ENCODE measurements around the gene ARL4D. TPM values are rescaled to one million over a fixed set of nuclear protein-coding genes. Genes with fewer than 3 reads are reported as not detected.

Gene ARL4D
- total and polyA plus RNA-seq, 2 experiments from 2014 or later: 23.0 to 49.4 TPM

DNA sequence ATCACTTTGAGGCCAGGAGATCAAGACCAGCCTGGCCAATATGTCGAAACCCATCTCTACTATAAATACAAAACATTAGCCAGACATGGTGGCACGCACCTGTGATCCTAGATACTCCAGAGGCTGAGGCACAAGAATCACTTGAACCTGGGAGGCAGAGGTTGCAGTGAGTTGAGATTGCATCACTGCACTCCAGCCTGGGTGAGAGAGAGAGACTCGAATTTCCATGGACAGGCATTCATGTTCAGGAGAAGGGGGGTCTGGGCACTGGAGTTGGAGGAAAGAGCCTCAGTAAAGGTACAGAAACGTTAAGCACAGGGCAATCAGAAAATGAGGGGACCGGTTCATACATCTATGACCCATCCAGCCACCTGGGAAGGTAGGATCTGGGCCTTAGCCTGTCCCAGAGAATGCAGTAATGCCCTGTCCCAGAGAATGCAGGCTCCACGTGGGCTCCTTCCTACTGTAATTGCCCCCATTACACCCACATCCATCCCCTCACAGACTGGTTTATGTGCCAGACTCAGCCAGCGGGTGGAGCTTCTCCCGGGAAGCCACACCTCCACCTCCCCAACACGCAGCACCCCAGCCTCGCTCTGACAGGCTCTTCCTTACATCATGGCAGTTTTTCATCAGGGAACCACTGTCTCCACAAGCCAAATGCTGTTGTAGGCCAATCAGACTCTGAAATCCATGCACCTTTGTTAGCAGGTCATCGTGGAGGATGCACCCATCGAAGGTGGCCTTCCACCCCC, 21.6 kb upstream of the ARL4D start:
- Histone ChIP-seq H3K9me3 (ENCODE audit: low read depth) (no peaks in the 10 kb centered on the region), H3K9me2 (ENCODE audit: insufficient read depth) (no peaks in the 10 kb centered on the region), H4K20me1 (ENCODE audit: insufficient read depth) (no peaks in the 10 kb centered on the region), H3K9ac (no peak overlapping the region), H3K79me2 (ENCODE audit: insufficient read depth) (no peaks in the 10 kb centered on the region), H3K27ac (no peak overlapping the region), H3F3A (ENCODE audit: insufficient read depth) (no peaks in the 10 kb centered on the region), H3K4me1 (ENCODE audit: insufficient read depth) (no peaks in the 10 kb centered on the region), H3K36me3 (ENCODE audit: low read depth) (no peaks in the 10 kb centered on the region), H3K4me2 (ENCODE audit: unreplicated experiment) (no peak overlapping the region), H3K4me3 (no peak overlapping the region), H2AFZ (no peak overlapping the region), H3K27me3 (replicated peaks; ENCODE audit: insufficient read depth) (no peaks in the 10 kb centered on the region)
- 71 to 72% methylated on average over 12 of the region's 12 CpGs for WGBS, 2 experiments (ENCODE audit: low coverage in 1 of 2, low lambda C conversion rate in 2 of 2, missing lambda C conversion rate in 2 of 2)
- in situ Hi-C loops (cut with MboI): no loop called here
- TF ChIP-seq EZH2phosphoT487 (IDR thresholded peaks at IDR 0.05; ENCODE audit: insufficient read depth, low read depth) (no peak), EZH2 (IDR thresholded peaks at IDR 0.05; ENCODE audit: insufficient read depth, poor library complexity, severe bottlenecking) (no peak)
- DNase-seq: no peak

DNA sequence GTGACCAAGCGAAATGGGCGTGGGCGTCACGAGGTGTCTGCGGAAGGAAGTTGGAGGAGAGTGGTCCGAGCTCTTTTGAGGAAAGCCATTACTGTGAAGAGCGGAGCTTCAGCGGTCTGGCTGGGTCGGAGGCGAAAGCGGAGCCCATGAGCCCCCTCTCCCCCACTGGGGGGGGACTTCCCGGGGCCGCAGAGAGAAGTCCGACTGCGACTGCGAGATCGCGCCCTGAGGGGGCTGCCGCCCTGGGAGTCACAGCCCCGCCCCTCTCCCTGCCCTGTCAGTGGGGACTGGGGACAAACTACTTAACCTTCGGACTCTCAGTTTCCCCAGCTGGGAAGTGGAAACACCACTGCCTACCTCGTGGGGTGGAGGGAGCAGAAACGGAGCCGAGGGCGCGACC, 20.0 kb upstream of the ARL4D start:
- Histone ChIP-seq H3K27ac (no peak overlapping the region), H3K79me2 (ENCODE audit: insufficient read depth) (no peaks in the 10 kb centered on the region), H4K20me1 (ENCODE audit: insufficient read depth) (no peaks in the 10 kb centered on the region), H2AFZ (no peak overlapping the region), H3F3A (ENCODE audit: insufficient read depth) (no peaks in the 10 kb centered on the region), H3K4me2 (ENCODE audit: unreplicated experiment) (no peak overlapping the region), H3K36me3 (ENCODE audit: low read depth) (no peaks in the 10 kb centered on the region), H3K9me3 (ENCODE audit: low read depth) (no peaks in the 10 kb centered on the region), H3K4me3 (no peak overlapping the region), H3K4me1 (ENCODE audit: insufficient read depth) (no peaks in the 10 kb centered on the region), H3K9me2 (ENCODE audit: insufficient read depth) (no peaks in the 10 kb centered on the region), H3K9ac (no peak overlapping the region), H3K27me3 (replicated peaks; ENCODE audit: insufficient read depth) (no peaks in the 10 kb centered on the region)
- no peak for TF ChIP-seq EZH2 (IDR thresholded peaks at IDR 0.05; ENCODE audit: insufficient read depth, poor library complexity, severe bottlenecking)
- TF ChIP-seq EZH2phosphoT487 (IDR thresholded peaks at IDR 0.05; ENCODE audit: insufficient read depth, low read depth): no peak
- in situ Hi-C loops (cut with MboI): no loop called here
- WGBS, 2 experiments (ENCODE audit: low coverage in 1 of 2, low lambda C conversion rate in 2 of 2, missing lambda C conversion rate in 2 of 2): 90 to 92% methylated on average over 25 to 26 of the region's 26 CpGs
- DNase-seq: no peak

DNA sequence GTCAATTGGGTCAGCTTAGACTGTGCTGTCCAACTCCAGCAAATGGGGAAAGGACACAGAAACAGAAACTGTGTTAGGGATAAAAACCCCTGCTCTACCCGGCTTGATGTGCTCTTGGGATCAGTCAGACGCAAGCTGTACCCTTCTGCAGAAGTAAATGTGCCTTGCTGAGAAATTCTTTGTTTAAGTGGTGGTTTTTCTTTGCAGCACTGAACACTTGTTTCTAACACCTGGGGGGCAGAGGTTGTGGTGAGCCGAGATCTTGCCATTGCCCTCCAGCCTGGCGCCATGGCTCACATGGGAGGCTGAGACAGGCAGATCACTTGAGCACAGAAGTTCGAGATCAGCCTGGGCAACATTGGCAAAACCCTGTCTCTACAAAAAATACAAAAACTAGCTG, 18.5 kb upstream of the ARL4D start:
- Histone ChIP-seq H3K36me3 (ENCODE audit: low read depth) (no peaks in the 10 kb centered on the region), H3K79me2 (ENCODE audit: insufficient read depth) (no peaks in the 10 kb centered on the region), H3K27ac (no peak overlapping the region), H2AFZ (no peak overlapping the region), H3K9ac (no peak overlapping the region), H3K4me1 (ENCODE audit: insufficient read depth) (no peaks in the 10 kb centered on the region), H3K4me2 (ENCODE audit: unreplicated experiment) (no peak overlapping the region), H3K9me3 (ENCODE audit: low read depth) (no peaks in the 10 kb centered on the region), H3K4me3 (no peak overlapping the region), H3K9me2 (ENCODE audit: insufficient read depth) (no peaks in the 10 kb centered on the region), H3K27me3 (replicated peaks; ENCODE audit: insufficient read depth) (no peaks in the 10 kb centered on the region), H4K20me1 (ENCODE audit: insufficient read depth) (no peaks in the 10 kb centered on the region), H3F3A (ENCODE audit: insufficient read depth) (no peaks in the 10 kb centered on the region)
- DNase-seq: no peak
- 81 to 86% methylated on average over 5 of the region's 5 CpGs for WGBS, 2 experiments (ENCODE audit: low coverage in 1 of 2, low lambda C conversion rate in 2 of 2, missing lambda C conversion rate in 2 of 2)
- in situ Hi-C loops (cut with MboI): no loop called here
- TF ChIP-seq EZH2phosphoT487 (IDR thresholded peaks at IDR 0.05; ENCODE audit: insufficient read depth, low read depth): no peak
- no peak for TF ChIP-seq EZH2 (IDR thresholded peaks at IDR 0.05; ENCODE audit: insufficient read depth, poor library complexity, severe bottlenecking)

DNA sequence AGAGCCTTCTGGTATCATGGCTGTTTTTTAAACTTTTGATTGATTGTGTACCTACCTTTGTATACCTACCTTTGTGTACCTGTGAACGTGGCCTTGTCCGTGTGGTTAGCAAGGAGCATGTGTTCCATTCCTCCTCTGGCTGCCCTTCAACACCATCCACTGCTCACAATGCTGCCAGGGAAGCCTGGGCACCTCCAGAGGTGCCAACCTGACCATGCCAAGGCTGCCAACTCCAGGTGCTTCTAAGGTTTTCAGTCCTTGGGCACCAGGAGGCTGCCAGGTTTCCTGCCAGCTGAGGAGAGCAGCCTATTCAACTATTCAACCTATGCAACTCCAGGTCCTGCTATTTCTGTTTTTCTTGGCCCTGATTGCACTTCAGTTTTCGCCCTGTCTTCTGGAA, 17.6 kb upstream of the ARL4D start:
- 69 to 81% methylated on average over 3 of the region's 3 CpGs for WGBS, 2 experiments (ENCODE audit: low coverage in 1 of 2, low lambda C conversion rate in 2 of 2, missing lambda C conversion rate in 2 of 2)
- no peaks in the 10 kb centered on the region for H3K27me3 ChIP-seq (replicated peaks; ENCODE audit: insufficient read depth)
- H3K9me2 ChIP-seq (ENCODE audit: insufficient read depth): no peaks in the 10 kb centered on the region
- no peak overlapping the region for H2AFZ ChIP-seq
- in situ Hi-C loops (cut with MboI): no loop called here
- H3K4me3 ChIP-seq: no peak overlapping the region
- H3K4me1 ChIP-seq (ENCODE audit: insufficient read depth): no peaks in the 10 kb centered on the region
- H3K4me2 ChIP-seq (ENCODE audit: unreplicated experiment): no peak overlapping the region
- H3K36me3 ChIP-seq (ENCODE audit: low read depth): no peaks in the 10 kb centered on the region
- H3K27ac ChIP-seq: no peak overlapping the region
- DNase-seq: no peak
- no peaks in the 10 kb centered on the region for H3K79me2 ChIP-seq (ENCODE audit: insufficient read depth)
- TF ChIP-seq EZH2phosphoT487 (IDR thresholded peaks at IDR 0.05; ENCODE audit: insufficient read depth, low read depth) (no peak), EZH2 (IDR thresholded peaks at IDR 0.05; ENCODE audit: insufficient read depth, poor library complexity, severe bottlenecking) (no peak)
- no peak overlapping the region for H3K9ac ChIP-seq
- no peaks in the 10 kb centered on the region for H3F3A ChIP-seq (ENCODE audit: insufficient read depth)
- H3K9me3 ChIP-seq (ENCODE audit: low read depth): no peaks in the 10 kb centered on the region
- no peaks in the 10 kb centered on the region for H4K20me1 ChIP-seq (ENCODE audit: insufficient read depth)
